Mucosa of descending colon (tissue), 3 donors: Measurements from ENCODE around the gene PRKD3. TPM values are rescaled to one million over a fixed set of nuclear protein-coding genes. Genes with fewer than 3 reads are reported as not detected.

Experiments
- ATAC-seq: fragments of 200-7000 bp; cut with Tn5 transposase; one replicate; pipeline ENCODE4 v1.9.1; 2020; ENCODE audit warnings: mild to moderate bottlenecking, moderate library complexity
- DNase-seq, 3 donors: peaks; one replicate each; pipeline ENCODE4 v3.0.0-alpha.2; 2020
- H3K36me3 ChIP-seq: fragments of 200-600 bp; one replicate; pipeline ENCODE4 v1.8.0; 2021; ENCODE audit warnings: low read depth, mild to moderate bottlenecking
- H3K4me1 ChIP-seq: fragments of 200-600 bp; one replicate; pipeline ENCODE4 v1.8.0; 2021; ENCODE audit warnings: low read depth, mild to moderate bottlenecking
- H3K4me3 ChIP-seq: fragments of 200-600 bp; one replicate; pipeline ENCODE4 v1.8.0; 2021; ENCODE audit warnings: mild to moderate bottlenecking
- H3K9me3 ChIP-seq: fragments of 200-600 bp; one replicate; pipeline ENCODE4 v1.8.0; 2021; ENCODE audit warnings: mild to moderate bottlenecking
- intact Hi-C, 2 donors: fragments of 100-400 bp; cut with DNase I in 1 of 2; cut with micrococcal nuclease in 1 of 2; formaldehyde crosslinking; loops; one replicate each; pipeline versions ENCODE4 v1.11.0 to v1.11.1; 2022; cut with DNase I, micrococcal nuclease
- total RNA-seq, 3 donors: library from RNA; stranded (reverse); fragmentation: NEBNext Ultra II Directional in 2 of 3; extraction: Animal tissue kit (Norgen Biotek cat#: 25700) in 2 of 3; gene quantifications; one replicate each; pipeline versions ENCODE4 v1.2.1 to v1.2.4, GENCODE V29; 2021 to 2023
- TF ChIP-seq, protein P1 (sequence below): fragments of 200-600 bp; IDR thresholded peaks from one replicate; pipeline ENCODE4 v1.8.0; 2022; ENCODE audit warnings: antibody characterized with exemption, mild to moderate bottlenecking
- donor health status: DM: no; HTN: no; CAD: no; lungs with moderate emphysema.
- donor health status: DM: no; HTN: no; CAD: no.
- donor health status: DM: no; HTN: yes; CAD: no.

PRKD3 gene
- total RNA-seq, 3 donors from 2014 or later = 16.0 to 50.1 (median 19.7) TPM

DNA sequence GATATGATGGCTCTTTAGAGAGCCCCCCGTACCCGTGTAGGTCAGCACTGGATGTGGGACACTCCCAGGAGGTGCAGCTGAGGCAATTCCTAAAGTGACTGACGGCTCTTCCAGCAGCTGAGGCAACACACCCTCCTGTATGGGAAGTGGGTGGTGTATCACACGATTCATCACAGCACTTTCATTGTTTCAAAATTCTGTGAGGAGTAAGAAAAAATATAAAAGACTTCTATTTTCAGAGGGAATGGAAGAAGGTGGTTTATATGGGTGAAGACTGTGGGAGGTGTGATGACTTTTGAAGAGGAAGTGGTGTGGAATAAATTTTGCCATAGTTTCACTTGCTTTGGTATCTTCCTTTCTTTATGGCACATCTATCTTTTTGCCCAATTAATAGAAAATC, 42.1 kb upstream of the PRKD3 start:
- TF ChIP-seq, protein P1, sequence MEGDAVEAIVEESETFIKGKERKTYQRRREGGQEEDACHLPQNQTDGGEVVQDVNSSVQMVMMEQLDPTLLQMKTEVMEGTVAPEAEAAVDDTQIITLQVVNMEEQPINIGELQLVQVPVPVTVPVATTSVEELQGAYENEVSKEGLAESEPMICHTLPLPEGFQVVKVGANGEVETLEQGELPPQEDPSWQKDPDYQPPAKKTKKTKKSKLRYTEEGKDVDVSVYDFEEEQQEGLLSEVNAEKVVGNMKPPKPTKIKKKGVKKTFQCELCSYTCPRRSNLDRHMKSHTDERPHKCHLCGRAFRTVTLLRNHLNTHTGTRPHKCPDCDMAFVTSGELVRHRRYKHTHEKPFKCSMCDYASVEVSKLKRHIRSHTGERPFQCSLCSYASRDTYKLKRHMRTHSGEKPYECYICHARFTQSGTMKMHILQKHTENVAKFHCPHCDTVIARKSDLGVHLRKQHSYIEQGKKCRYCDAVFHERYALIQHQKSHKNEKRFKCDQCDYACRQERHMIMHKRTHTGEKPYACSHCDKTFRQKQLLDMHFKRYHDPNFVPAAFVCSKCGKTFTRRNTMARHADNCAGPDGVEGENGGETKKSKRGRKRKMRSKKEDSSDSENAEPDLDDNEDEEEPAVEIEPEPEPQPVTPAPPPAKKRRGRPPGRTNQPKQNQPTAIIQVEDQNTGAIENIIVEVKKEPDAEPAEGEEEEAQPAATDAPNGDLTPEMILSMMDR = no peak
- Histone ChIP-seq H3K4me1 (no peaks in the 10 kb centered on the region), H3K9me3 (no peaks in the 10 kb centered on the region), H3K4me3 (no peak overlapping the region), H3K36me3 (no peaks in the 10 kb centered on the region)
- no peak for ATAC-seq
- no peak for DNase-seq
- intact Hi-C loops = no loop called here

DNA sequence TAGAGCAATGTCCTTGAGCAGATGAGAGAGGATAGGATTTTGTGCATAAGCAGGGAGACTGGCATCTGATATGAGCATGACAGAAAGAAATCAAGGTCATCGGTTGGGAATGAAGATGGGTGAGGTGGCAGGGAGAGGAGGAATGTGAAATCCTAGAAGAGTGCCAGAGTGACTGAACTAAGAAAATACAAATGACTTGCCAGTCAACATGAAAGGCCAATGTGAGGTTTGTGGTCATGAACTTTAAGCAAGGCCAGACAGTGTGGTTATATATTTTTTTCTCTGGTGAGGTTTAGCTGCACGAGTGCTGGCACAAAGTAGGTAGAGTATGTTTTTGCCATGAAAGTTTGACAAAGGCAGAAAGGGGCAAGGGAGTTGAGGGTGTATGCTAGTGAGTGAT, 41.0 kb upstream of the PRKD3 start:
- intact Hi-C loops = no loop called here
- Histone ChIP-seq H3K4me3 (no peak overlapping the region), H3K4me1 (no peaks in the 10 kb centered on the region), H3K36me3 (no peaks in the 10 kb centered on the region), H3K9me3 (no peaks in the 10 kb centered on the region)
- no peak for DNase-seq
- TF ChIP-seq, protein P1 = no peak
- no peak for ATAC-seq

DNA sequence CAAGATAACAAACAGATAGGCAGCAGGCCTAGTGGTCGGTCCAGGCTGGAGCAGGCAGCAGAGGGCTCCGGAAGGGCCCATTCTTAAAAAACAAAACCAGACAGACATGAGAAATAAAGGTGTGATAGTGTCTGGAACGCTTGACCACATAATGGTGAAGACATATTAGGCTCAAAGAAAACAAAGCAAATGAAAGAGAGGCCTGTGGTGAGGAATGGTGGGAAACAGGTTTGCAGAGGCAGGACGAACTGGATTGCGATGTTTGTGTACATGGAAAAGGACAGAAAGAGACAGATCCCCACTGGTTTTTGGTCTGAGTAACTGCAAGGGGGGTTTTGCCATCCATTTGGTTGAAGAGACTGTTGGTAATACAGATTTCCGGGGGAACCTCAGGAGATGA, 39.7 kb upstream of the PRKD3 start:
- DNase-seq (no peak), ATAC-seq (no peak)
- no peaks in the 10 kb centered on the region for H3K9me3 ChIP-seq
- H3K36me3 ChIP-seq = no peaks in the 10 kb centered on the region
- H3K4me1 ChIP-seq = no peaks in the 10 kb centered on the region
- intact Hi-C loops = no loop called here
- H3K4me3 ChIP-seq = no peak overlapping the region
- TF ChIP-seq, protein P1 = no peak

DNA sequence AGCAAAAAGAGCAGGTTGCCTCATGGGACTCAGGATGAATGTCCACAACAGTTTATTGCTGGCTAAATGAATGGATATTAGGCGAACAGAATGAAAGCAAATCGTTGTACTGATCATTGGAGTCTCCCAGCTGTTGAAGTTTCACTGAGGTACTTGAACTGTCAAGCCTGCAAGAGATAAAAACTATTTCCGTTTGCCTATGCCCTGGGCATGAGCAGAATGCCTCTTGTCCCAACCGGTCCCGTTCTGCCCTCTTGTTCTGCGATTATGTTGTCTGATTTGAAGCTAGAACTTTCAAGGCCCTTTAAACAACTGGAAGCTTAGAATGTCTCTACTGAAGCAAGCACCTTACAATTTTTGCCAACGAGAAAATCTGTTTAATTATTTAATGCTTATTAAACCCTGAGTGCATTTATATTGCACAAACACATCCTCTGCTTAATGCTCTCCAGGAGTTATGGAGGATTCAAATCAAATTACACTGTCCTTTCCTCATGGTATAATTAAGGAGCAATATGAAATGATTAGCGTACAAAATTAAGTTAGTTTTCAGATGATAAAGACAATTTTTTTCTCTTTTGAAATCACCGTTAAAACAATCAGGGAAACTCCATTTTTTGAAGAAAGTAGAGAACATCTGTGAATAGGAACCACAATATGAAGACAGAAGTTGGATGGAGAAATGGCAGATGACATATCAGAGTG, 37.5 kb upstream of the PRKD3 start:
- Histone ChIP-seq H3K4me3 (no peak overlapping the region), H3K9me3 (no peaks in the 10 kb centered on the region), H3K4me1 (peaks cover 4% of the 10 kb centered on the region), H3K36me3 (no peaks in the 10 kb centered on the region)
- intact Hi-C loops = no loop called here
- ATAC-seq (no peak), DNase-seq (no peak)
- TF ChIP-seq, protein P1 = no peak

DNA sequence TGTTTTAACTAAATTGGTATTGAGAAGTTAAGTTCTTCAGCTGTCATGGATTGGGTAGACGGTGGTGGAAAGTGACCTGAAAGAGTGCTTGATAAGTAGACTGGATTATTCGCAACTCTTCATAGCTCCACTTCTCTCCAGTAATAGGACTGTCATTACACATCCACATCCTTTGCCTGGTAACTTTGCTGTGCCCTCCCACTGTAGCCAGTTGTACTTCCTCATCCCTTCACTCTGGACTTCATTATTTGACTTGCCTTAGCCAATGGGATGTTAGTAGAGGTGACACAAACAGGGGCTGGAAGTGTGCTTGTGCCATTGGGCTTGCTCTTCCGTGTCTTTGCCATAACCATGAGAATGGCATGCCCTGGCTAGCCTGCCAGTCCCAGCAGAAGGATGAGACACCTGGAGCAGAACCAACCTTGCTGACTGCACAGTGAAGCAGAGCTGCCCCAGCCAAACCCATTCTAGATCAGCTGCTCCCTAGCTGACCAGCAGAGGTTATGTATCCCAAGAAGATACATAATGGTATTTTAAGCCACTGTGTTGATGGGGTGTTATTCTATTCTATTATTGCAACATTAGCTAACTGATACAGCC, 36.7 kb upstream of the PRKD3 start:
- H3K4me1 ChIP-seq = peaks cover 7% of the 10 kb centered on the region
- ATAC-seq (no peak), DNase-seq (no peak)
- intact Hi-C loops = no loop called here
- TF ChIP-seq, protein P1 = no peak
- H3K4me3 ChIP-seq = no peak overlapping the region
- no peaks in the 10 kb centered on the region for H3K9me3 ChIP-seq
- no peaks in the 10 kb centered on the region for H3K36me3 ChIP-seq
